Stimulated activated CD8-positive, alpha-beta memory T cell treated with anti-CD3 and anti-CD28 coated beads, Interleukin-15, amount 100 ng/mL, for 4 hours (primary cell): ENCODE results near the gene RILPL1.
"Not testable (repeated sequence)": the region's sequence is repeated elsewhere in the genome, so short reads cannot be mapped to it uniquely, and the experiment has no call there.

Experiments used
- DNase-seq, 2 donors: peaks; one replicate each; pipeline ENCODE4 v3.0.0-alpha.2; 2020; ENCODE audit warnings: low read depth in 2 of 2

The RILPL1 gene, protein sequence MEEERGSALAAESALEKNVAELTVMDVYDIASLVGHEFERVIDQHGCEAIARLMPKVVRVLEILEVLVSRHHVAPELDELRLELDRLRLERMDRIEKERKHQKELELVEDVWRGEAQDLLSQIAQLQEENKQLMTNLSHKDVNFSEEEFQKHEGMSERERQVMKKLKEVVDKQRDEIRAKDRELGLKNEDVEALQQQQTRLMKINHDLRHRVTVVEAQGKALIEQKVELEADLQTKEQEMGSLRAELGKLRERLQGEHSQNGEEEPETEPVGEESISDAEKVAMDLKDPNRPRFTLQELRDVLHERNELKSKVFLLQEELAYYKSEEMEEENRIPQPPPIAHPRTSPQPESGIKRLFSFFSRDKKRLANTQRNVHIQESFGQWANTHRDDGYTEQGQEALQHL

GRCh38 chr12:123533672-123534643 lies at the start of gene RILPL1:
TSS of gene RILPL1 (minus strand) at chr12:123533719. CDS start at chr12:123533482, 237 bp downstream.
- peak; percentile 4 to 21 for DNase-seq

- no peak for DNase-seq
Observed at GRCh38 chr12:123580772-123581171, 47.3 kb upstream of the RILPL1 start.

GRCh38 chr12:123578829-123579228 lies 45.3 kb upstream of the RILPL1 start:
- not testable (repeated sequence) for DNase-seq

DNA sequence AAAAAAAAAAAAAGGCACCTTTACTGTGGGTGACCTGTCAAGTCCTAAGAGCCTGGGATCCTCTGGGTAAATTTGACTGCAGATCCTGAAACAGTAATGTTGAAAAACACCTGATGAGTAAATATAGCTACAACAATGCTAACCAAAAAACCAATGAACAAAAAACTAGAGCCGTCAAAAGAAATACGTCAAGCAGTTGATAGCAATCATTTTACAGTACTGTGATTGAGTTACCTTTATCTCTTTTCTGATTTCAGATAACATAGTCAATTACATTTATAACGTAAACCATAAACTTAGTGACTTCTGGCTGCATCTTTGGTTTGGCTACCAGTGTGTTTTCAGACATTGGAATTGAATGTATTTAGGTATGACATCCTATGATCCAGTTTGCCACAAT lies 44.7 kb upstream of the RILPL1 start:
- DNase-seq: no peak

- no peak for DNase-seq
Observed at GRCh38 chr12:123576611-123577010, 43.1 kb upstream of the RILPL1 start.

- no peak for DNase-seq
Observed at GRCh38 chr12:123573870-123574269, 40.4 kb upstream of the RILPL1 start.

DNA sequence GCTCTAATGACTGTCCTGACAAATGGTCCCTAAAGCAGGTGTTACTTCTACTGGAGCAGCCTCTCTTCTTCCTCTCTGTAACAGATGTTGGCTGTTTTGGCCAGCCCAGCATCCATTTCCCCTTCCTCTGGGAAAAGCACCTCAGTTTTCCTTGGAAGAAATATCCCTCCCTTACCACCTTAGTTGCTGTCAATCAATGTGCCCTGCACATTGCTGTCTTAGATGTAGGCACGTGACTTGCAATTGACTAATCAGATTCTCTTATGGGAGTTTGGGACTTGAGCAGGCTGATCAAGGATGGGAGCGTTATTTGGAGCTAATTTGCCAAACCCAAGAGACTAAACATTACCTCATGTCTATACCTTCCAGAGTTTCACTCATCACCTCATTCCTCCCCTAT lies 38.9 kb upstream of the RILPL1 start:
- no peak for DNase-seq

DNA sequence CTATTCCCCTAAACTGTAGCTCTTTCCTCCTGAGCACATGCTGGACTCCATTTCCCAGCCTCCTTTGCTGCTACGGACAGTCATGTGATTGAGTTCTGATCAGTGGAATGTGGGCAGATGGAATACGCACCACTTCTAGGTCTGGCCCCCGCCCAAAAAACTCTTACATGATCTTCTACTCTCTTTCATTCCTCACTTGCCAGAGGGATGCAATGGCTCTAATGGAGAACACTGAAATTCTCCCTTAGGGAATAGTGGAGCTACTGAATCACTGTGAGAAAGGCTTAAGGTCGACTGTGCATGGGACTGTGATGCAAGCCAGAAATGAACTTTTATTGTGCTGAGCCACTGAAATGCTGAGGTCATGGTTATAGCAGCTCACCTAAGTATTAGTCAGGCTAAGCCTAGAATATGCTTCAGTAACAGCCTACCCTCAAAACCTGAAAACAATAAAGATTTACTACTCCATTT lies 37.9 kb upstream of the RILPL1 start:
- no peak for DNase-seq

- DNase-seq: no peak
Observed at GRCh38 chr12:123559468-123559867, 25.9 kb upstream of the RILPL1 start.

- not testable (repeated sequence) for DNase-seq
Observed at GRCh38 chr12:123558487-123558886, 25.0 kb upstream of the RILPL1 start.

DNA sequence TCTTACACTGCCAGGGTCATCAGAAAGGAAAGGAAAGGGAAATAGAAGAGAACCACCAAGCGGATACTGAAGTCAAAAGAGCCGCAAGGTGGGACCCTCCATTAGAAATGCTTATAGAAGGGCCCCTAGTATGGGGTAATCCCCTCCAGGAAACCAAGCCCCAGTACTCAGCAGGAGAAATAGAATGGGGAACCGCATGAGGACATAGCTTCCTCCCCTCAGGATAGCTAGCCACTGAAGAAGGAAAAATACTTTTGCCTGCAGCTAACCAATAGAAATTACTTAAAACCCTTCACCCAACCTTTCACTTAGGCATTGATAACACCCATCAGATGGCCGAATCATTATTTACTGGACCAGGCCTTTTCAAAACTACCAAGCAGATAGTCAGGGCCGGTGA lies 21.3 kb upstream of the RILPL1 start:
- not testable (repeated sequence) for DNase-seq

GRCh38 chr12:123554136-123554535 lies 20.6 kb upstream of the RILPL1 start:
- DNase-seq: not testable (repeated sequence)

GRCh38 chr12:123550700-123551099 lies 17.2 kb upstream of the RILPL1 start:
- DNase-seq: no peak

- DNase-seq: no peak
Observed at GRCh38 chr12:123548107-123548506, 14.6 kb upstream of the RILPL1 start.

- DNase-seq: no peak
Observed at GRCh38 chr12:123546281-123546680, 12.8 kb upstream of the RILPL1 start.

DNA sequence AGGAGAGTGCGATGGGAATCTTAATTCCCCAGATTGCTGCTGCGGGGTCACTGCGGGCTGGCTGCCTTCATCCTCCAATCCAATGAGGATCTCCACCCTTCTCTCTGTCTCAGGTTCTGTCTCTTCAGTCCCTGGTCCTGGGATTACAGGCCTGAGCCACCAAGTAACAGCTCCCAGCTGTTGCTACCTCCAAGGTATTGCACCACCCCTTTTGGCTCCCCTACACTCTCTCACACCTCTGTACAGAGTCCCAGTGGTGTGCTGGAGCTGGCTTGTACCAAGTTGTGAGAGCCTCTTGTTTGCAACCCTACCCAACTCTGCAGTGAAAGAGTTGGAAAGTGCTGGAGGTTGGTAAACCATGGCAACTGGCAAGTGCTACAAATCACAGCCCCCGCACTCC lies 10.0 kb upstream of the RILPL1 start:
- DNase-seq: no peak

DNA sequence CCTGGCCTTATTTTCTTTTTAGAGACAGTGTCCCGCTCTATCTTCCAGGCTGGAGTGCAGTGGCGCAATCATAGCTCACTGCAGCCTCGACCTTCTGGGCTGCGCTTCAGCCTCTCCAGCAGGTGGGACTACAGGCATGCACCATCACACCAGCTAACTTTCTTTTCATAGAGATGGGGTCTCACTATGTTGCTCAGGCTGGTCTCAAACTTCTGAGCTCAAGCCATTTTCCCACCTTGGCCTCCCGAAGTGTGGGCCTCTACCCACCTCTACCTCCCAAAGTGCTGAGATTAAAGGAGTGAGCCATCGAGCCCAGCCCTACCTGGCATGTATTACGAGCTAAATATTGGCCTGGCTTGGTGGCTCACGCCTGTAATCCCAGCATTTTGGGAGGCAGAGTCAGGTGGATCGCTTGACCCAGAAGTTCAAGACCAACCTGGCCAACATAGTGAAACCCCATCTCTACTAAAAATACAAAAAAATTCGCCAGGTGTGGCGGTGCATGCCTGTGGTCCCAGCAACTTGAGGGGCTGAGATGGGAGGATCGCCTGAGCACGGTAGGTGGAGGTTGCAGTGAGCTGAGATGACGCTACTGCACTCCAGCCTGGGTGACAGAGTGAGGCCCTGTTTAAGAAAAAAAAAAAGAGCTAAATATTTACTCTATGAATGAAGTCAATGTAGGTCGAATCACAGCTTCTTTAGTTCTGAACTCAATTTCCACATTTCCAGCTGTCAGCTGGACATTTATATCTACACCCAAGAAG lies 7.6 kb upstream of the RILPL1 start:
- DNase-seq: no peak

GRCh38 chr12:123535952-123536351 lies 2.4 kb upstream of the RILPL1 start:
- not testable (repeated sequence) for DNase-seq

GRCh38 chr12:123532808-123533649 lies 490 bp downstream of the RILPL1 start:
- DNase-seq: no peak

GRCh38 chr12:123532019-123532418 lies 1.5 kb downstream of the RILPL1 start:
- DNase-seq: no peak

DNA sequence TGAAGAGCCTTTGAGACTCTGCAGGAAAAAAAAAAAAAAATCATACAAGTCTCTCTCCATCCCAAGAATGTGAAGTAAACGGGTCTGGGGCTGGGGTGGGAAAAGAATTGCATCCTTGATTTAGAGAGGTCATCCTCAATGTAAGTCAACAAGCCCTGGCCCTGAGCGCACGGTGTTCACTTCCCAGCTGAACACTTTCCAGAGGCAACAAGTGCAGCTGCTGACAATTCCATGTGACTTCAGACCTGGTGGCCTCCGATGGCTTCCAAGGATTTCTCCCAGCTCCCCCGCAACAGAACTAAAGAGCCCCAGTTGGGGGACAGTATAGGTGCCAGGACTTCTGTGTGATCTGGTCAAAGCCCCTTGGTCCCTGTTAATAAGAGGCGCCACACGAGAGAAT lies 2.4 kb downstream of the RILPL1 start:
- DNase-seq: no peak
